HG03565 (cell line): ENCODE data around the gene CD81.

Experiments used
- ATAC-seq: cut with Tn5 transposase; IDR thresholded peaks from one replicate; pipeline ENCODE4 v1.9.1; 2021; ENCODE audit warnings: mild to moderate bottlenecking, moderate library complexity; ENCODE audit not compliant: unreplicated experiment

The CD81 gene

GRCh38 chr11:2389377-2390026 lies 12.4 kb downstream of the CD81 start:
- no peak for ATAC-seq

GRCh38 chr11:2390091-2390724 lies 13.1 kb downstream of the CD81 start:
- ATAC-seq: no peak

DNA sequence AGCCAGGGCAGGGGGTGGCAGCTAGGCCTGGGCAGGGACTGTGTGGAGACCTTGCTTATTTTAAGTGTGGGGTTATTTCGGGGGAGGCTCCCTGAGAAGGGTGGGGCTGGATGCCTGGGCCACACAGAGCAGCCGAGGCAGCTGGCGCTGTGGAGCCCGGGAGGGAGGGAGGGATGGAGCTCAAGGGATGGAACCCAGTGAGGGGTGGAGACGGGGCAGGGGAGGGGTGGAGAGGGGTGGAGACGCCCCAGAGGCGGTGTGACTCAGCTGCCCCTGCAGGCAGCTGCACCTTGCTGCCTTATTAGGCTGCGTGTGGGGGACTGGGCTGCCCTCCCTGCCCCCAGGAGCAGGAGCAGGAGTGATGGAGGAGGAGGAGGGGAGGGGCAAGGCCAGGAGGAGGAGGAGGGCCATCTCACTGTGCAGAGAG lies 13.6 kb downstream of the CD81 start:
- no peak for ATAC-seq

DNA sequence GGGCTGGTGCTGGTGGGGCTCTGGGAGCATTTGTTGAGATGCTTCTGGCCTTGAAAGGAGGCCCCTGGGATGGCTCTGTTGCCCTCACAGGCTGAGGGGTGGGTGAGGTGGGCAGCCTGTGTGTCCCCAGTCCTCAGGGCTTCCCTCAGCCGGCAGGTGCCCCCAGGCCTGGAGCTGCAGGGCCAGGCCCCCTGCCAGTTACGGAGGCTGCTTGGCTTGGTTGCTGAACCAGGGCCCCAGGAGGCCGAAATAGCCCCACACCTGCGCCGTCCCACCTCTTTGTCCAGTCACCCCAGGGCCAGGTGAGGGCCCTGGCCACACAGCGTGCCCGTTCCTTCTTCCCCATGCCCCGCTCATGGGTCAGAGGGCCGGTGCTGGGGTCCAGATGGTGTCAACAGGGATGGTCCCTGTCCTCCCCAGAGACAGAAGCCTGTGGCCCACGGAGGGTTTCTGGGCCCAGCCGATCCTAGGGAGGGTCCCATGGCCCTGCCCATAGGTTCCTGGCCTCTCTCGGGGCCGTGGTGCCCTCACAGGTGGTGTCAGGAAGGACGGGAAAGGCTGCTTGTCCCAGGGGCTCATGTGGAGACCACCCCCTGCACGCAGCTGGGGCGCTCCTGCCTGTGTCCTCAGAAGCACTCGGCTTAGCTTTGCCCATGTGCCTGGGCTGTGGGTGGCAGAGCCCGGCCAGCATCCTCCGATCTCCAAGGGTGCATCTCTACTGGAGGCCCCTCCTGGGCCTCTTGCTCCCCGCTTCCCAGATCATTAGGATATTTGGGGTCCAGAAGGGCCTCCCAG lies 14.3 kb downstream of the CD81 start:
- ATAC-seq: no peak

DNA sequence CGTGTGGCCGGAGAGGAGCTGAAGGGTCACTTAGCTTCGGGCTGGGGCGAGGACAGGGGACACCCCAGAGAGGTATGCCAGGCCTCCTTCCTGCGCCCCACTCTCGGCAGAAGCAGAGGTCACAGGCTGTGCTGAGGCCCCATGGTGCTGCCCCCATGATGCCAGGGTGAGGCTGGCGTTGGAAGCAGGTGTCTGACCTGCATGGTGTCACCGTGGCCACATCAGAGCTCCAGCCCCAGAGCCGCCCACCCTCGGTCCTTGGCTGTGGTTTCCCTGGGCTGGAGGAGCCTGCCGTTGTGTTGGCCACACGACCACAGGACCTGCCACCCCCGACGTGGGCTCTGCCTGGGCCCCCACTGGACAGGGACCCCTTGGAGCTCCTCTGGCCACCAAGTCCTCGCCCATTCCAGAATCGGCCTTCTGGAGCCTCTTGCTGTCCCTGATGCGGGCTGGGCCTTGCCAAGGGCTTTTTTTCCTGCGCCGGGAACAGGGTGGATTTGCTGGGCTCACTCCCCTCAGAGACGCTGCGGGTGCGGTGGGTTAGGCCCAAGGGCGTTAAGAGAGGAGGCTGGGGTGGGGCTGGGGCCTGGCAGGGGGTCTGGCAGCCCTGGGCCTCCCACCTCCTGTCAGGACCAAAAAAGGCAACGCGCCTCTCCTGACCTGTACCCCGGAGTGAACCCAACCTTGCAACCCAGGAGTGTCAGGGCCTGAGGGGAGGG lies 15.3 kb downstream of the CD81 start:
- no peak for ATAC-seq

DNA sequence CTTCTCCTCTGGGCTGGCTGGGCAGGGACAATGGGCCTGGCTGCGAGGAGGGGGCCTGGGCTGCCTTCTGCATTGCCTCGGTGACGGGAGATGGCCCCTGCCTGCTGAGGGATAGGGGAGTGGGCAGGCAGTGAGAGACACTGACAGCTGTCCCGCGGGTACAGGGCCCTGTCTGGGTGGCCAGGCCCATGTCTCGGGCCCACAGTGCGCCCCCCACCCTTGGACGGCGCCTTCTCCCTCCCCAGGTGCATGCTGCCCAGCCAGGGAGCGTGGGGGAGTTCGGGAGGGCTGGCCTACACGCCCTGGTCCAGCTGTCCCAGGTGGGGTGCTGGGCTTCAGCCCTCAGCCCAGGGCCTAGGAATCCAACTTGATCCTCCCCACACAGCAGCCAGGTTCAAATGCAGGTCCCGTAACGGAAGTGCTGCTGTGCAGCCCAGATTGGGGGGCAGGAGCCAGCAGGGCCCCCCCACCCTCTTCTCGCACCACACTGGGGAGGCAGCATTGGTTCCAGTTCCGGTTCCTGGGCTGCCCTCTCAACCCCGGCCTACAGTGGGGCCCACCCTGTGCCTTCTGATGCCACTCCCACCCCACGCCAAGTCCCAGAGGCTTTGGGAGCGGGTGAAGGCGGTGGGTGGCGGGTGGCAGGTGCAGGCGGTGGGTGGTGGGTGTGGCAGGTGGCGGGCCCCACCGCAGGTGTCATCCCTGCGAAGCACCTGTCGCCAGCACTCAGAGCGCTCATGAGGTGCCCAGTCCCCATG lies 16.2 kb downstream of the CD81 start:
- no peak for ATAC-seq

DNA sequence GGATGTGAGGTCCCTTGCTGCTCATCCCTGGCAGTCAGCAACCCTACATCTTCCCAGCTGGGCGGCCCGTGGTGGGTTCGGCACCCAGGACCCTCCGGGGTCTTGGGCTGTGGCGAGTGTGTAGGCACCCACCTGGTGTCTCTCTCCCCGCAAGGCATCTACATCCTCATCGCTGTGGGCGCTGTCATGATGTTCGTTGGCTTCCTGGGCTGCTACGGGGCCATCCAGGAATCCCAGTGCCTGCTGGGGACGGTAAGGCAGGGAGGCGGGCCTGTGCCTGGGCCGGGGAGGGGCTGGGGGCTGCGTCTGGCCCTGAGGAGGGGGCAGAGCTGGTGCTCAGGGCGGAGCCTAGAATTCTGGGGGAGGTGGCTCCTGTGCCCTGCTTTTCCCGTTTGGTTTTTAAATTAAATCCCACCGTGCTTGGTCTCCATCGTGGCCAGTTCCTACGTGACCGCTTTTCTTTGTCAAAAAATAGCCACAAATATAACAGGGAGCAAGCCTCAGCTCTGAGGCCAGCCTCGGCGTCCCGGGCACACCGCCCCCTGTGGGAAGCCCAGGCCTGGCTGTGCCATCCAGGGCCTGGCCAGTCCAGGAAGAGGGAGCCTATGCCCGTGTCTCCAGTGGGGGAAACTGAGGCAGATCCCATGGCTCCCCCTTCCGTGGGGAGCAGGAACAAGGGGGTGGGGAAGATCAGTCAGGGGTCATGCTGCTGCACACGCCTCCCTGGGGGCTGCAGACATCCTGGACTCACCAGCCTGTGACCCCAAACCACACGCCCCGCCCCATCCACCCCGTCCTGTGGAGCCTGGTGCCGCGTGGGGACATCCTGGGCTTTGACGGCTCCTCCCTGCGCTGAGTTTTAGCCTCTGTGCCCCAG lies 17.1 kb downstream of the CD81 start:
- ATAC-seq: no peak

DNA sequence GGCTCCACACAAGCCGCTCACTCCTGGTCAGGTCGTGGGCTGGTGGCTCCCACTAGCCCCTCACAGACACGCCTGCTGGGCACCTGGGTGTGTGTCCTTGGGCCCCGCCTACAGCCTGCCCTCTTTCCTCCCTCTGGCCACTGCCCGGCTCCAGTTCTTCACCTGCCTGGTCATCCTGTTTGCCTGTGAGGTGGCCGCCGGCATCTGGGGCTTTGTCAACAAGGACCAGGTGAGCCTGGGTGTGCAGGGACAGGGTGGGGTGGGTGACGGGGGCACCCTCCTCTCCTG lies 17.7 kb downstream of the CD81 start:
- ATAC-seq: no peak

DNA sequence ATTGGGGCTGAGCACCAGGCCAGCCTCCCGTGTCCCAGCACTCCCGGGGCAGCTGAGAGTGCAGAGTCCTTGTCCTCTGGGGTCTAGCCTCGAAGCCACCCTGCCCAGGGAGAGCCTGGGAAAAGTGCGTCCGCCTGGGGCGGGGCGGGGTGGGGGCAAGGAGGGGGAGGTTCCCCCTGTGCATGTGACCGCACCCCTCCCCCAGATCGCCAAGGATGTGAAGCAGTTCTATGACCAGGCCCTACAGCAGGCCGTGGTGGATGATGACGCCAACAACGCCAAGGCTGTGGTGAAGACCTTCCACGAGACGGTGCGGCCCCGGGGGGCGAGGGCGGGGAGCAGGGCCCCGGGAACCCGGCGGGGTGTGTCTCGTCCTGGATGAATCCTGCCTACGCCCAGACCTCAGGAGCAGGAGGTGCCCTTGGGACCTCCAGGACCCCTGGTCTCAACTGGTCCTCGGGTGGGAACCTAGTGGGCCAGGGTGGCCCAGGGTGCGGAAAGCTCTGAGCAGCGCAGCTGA lies 18.2 kb downstream of the CD81 start:
- ATAC-seq: no peak

GRCh38 chr11:2395856-2396255 lies 18.7 kb downstream of the CD81 start:
- no peak for ATAC-seq

- no peak for ATAC-seq
Observed at GRCh38 chr11:2396471-2396870, 19.4 kb downstream of the CD81 start.

GRCh38 chr11:2397005-2397404 lies 19.9 kb downstream of the CD81 start:
- no peak for ATAC-seq

GRCh38 chr11:2398664-2399355 lies 21.7 kb downstream of the CD81 start:
- ATAC-seq: no peak

DNA sequence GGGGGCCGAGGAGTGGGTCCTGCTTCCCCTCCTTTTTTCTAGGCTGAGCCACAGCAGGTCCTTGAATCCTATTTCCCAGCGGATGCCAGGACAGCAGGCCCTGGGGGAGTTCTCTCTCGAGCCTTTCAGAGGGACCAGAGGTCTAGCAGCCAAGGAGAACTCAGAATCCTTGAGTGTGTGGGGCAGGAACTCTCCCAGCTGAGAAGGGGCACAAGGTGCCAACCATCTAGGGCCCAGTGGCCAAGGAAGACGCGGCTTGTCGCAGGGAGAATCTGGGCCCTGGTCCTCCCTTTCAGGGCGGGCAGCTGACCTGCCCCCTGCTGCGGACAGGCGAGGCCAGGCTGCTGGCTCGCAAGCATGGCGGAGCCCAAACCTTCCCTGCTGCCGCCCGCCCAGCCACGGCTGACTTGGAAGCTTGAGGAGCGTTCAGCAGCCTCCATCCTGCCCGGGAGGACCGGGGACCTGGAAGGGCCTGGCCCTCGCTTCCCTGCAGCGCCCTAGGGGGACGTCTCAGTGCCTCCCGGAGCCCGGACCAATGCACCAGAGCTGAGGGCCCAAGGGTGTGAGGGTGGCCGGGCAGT lies 22.5 kb downstream of the CD81 start:
- no peak for ATAC-seq

GRCh38 chr11:2400069-2400761 lies 23.1 kb downstream of the CD81 start, which contains the start of gene TSSC4:
TSS of gene TSSC4 (plus strand) at chr11:2400750. CDS start at chr11:2402634, 1,884 bp downstream.
- ATAC-seq: peak; percentile 70

DNA sequence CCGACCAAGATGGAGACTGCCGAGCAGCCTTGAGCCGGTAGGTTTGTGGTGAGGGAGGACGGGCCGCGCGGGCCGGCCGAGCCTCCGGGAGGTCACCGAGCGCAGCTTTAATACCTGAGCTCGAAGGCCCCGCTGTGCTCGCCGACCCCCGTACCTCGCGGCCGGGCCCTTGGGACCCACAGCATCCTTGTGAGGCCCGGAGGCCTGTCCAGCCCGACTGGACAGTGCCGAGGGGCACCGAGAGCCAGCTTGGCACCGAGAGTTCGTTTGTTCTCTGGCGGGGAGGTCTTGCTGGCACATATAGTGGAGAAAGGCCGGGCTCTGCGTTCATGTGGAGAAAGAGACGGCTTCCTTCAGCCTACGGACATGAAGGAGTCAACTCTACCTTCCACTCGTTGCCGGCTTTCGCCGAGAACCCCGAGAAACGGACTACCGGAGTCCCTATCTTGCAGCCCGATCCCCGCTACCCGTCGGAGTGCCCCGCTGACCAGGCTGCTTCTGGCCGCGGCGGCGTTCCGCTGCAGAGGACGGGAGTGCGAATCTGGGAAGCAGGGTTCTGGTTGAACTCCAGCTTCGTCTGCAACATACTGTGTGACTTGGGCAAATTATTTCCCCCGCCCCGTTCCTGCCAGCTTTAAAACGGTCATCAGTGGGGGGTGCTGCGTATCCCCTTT lies 23.8 kb downstream of the CD81 start:
- ATAC-seq: peak; percentile 4

DNA sequence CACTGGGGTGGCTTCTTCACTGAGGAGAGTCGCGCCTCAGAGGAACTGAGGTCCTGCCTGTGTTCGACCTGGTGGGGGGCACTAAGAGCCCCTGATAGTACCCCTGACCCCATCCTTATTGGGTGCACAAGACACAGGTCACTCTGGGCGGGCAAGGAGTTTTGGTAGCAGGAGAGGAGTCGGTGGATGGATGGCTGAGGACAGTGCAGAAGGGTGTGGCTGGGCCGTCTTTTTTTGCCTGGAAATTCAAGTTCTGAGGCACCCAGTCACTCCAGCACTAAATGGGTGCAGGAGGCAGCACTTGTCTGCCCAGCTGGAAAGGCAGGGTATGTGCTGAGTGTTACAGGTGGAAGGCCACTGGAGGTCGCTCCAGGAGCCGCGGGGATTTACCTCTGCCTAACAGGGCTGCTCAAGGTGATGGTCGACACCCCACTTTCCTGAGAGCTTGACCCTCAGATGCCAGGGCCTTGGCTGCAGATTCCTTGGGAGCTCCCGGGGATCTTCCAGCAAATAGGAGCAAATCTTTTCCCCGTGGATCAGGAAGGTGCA lies 24.4 kb downstream of the CD81 start:
- no peak for ATAC-seq
